HG03139 (cell line): ENCODE results near the gene RALGPS1.

Source experiments
- ATAC-seq: cut with Tn5 transposase; IDR thresholded peaks from one replicate; pipeline ENCODE4 v1.9.1; 2021; ENCODE audit not compliant: unreplicated experiment

The RALGPS1 gene

DNA sequence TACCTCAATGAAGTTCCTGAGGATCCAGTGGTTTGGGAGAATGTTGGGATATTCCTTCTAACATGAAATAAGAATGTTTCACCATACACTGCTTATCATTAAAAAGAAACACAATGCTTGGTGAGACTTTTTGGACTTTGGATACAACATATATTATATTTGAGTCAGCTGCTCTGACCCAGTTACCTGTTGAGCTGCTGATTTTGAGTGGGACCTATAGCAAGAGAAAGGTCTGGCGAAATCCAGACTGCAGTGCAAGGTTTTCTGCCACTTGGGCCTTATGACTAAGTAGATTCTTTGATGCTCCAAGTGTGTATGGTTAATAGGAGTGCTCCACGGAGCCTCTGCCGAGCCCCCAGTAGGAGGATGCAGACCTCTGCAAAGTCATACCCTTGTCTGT, 10.0 kb upstream of the RALGPS1 start:
- ATAC-seq, result no peak

DNA sequence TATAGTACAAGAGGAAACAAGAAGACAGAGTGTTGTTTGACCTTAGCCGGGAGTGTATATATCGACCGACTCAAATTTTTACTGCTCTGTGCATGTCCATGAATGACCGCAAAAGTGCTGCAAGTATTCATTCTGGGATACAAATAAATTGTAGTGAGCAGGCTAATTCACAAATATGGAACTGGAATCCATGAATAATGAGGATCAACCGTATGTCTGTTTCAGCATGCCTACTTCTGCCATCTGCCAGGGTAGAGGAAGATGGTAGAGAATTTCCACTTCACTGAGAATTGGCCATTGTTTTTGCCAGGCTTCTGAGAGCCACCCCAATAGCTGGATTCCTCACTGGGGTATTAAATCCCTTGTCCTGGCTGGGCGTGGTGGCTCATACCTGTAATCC, 8.5 kb upstream of the RALGPS1 start:
- ATAC-seq, result no peak

DNA sequence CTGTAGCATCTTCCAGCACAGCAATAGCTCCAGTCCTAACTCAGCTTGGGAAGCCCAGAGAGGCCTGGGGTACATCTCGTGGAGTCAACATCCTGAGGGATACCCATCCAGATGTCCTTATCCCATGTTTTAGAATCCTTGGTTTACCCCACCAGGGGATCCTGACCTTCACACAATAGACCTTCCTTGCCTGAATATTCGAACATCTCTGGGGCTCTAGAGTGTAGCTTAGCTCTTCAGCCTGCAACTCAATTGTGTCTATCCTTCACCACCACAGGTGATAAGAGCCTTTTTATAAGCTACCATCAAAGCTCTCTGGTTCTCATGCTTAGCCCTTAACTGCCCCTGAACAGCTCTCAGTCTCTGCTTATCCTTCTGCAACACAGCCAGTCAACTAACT, 7.5 kb upstream of the RALGPS1 start:
- no peak for ATAC-seq

DNA sequence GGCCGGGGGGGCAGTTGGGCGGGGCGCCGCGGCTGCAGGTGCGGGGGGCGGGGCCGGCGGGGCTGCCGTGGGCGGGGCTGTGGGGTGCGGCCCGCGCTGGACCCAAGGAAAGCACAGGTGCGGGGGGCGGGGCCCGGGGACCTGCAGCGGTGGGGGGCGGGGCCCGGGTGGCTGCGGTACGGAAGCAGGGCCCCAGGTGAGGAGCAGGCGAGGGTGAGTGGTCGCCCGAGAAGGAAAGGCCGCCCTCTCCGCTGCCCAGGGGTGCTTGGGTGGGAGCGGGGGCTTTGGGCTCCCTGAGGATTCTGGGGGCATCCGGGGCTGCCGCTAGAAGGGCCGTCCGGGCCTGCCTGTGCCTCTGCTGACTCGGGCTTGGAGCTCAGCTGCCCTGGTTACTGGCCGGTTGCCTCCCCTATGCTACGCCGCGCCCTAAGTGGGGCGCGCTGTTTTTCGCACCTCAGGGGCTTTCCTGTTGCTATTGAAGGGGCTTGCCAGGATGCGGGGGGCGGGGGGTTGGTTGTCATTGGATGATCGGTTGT, 767 bp downstream of the RALGPS1 start:
- ATAC-seq, result no peak

DNA sequence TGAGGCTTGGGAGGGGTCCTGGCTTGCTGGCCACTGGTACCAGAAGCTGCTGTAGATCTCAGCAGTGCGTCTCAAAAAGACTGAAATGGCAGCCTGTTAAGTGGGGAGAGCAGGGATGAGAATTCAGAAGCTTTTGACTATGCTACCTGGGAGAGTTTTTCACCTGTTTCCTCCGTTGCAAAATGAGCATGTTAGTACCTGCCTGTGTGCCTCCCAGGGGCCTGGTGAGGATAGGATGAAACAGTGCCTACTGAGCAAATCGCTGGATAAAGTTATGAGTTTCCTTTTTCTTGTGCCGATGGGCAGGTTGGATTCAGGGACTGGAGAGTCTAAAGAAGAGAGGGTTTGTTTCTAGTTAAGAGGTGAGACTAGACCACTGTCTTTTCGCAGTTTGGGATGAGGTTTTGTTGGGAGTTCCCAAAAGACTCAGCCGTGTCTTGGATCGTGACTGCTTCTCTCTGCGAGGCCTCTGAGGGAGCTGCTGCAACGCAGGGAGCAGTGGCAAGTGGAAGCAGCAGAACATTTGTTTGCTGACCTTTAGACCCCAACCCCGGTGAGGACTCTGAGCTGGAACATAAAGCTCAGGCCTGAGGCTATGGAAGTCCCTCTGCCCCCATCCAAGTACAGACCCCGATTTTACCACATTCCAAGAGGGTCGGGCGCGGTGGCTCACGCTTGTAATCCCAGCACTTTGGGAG, 1.4 kb downstream of the RALGPS1 start:
- ATAC-seq, result no peak

DNA sequence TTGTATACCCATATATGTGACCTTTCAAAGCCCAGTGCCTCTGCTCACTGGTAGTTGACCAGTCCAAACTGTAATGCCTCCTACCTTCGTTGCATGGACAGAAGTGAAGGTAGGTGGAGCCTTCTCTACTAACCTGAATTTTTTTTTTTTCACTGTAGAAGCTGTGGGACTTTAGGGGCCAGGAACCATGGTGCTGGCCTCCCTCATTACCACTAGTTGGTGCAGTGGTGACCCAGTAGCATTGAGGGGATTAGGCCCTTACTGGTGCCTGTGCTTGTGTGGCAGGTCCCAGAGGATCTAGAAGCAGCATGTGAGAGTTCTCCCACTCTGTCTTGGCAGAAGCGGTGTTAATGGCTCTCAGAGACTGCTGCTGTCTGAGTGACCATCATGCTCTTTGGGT, 2.3 kb downstream of the RALGPS1 start:
- ATAC-seq, result no peak

DNA sequence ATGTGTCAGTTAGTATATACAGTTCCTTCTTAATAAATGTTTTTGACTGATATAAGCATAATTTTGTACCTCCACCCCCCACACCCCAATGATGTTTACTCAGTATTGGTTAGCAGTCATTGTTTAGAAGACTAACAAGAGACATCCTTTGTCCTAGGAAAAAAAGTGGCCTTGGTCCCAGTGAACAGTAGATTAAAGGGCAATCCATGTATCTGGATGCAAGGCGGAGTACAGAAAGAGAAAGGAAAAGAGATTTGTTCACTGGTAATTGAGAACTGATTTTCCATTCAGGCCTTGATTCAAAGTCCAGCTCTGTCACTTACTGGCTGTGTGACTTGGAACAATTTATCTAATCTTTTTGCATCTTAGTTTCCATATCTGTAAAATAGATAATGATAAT, 4.6 kb downstream of the RALGPS1 start:
- no peak for ATAC-seq

DNA sequence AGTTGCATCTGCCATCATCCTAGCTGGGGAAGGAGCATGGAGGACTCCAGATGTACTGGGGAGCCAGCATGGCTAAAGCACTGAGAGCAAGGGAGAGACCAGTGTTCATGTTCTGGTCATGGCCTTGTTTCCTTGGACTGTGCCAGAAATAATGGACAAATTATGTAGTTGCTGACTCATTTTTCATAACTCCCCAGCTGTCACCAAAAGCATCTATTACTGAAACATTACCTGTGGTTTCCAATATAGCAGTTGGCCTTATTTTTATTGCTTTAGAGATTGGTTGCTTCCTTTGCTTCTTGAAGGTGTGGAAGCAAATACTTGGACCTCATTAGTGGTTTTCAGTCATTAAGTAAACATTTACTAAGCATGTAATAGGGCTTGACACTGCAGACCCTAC, 11.3 kb downstream of the RALGPS1 start:
- ATAC-seq, result no peak

DNA sequence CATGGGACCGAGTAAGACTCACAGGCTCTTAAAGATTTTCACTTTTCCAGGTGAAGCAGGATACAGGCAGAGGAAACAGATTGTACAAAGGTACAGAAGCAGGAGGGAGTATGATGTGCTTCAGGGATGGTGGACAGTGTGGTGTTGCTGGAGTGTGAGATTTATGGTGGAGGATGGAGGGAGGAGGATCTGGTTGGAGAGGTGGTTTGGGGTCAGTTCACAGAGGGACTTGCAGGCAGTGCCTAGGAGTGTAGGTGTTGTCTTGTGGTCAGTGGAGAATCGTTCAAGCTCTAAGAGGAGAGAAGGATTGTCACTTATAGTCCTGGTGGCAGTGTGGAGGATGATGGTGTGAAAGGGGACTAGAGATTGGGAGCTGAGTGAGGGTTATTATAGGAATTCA, 11.8 kb downstream of the RALGPS1 start:
- no peak for ATAC-seq

DNA sequence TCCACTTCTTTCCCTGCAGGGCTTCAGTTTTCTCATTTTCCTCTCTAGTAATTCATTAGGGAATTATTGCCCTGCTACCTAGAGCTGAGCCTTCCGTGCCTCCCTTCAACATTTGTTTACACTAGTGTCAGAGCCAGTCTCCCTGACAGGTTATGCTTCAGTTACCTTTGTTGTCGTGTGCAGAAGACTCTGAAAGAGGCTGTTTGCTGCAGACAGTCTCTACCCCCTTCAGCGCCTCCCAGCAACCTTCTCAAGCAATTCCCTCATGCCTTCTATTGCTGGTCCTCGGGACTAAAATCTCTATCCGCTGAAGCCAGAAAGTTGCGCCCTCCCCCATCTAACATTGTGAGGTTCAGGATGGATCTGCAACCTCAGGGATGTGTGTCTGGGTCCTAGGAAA, 12.8 kb downstream of the RALGPS1 start:
- ATAC-seq, result no peak

DNA sequence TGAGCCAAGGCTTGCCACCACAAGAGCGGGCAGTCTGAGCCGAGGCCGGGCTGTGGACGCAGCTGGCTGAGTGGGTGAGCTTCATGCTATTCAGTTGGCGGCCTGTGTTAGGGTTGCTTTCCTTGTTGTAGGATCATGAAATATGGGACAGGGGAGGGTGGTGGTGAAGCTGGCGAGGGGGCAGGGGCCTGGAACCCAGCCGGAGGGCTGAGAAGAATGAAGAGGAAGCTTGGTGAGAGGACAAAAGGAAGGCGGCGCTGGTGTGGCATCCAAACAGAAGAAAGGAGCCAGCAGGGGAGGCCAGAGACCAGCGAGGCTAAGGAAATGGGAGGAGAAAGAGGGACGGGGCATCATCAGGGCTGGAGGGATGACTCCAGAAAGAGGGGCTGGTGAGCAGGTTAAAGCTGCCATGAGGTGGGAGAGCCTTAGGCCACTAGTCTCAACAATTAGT, 18.3 kb downstream of the RALGPS1 start:
- ATAC-seq, result no peak

DNA sequence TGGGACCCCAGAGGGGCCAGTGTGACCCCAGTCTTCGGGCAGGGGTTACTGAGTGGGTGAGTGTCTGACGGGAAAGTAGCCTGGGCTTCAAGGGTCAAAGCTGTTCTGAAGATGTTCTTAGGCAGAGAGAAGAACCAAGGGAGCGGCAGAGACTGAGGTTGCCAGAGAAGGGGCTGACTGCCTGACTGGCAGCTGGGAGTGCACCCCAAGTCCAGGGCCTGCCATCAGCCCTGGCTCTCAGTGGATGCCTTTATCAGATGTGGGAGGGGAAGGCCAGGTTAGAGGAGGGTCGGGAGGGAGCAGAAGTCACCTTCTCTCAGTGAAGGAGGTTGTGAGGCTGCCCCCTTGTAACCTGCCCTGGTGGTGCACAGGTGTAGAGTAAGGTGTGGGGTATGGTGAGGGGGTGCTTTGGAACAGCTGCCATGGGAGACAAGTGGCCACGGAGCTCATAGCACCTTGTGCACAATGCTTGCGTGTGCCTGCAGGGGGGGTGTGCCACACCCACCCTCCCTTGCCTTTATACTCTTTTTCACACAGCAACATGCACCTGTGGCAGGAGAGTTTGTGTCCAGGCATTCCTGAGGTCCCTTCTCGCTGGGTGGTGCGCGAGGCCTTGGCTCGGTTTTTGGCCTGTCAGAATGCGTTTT, 18.9 kb downstream of the RALGPS1 start:
- no peak for ATAC-seq

DNA sequence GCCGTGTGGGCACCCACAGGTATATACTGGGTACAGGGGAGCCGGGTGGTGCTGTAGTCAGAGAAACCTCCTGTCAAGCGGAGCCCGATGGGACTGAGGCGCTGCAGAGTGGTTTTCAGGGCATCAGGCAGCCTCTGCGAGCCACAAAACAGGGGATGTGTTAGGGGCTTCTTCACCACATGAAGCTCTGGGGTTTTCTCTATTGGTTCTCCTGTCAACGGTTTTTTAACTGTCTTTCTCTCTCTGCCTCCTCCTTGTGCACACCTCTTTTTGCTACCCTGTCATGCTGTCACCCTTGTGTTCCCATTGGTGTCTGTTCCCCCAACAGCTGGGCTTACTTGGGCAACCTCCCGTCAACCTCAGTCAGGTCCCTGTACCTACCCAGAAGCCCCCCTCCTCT, 19.9 kb downstream of the RALGPS1 start:
- ATAC-seq, result no peak

DNA sequence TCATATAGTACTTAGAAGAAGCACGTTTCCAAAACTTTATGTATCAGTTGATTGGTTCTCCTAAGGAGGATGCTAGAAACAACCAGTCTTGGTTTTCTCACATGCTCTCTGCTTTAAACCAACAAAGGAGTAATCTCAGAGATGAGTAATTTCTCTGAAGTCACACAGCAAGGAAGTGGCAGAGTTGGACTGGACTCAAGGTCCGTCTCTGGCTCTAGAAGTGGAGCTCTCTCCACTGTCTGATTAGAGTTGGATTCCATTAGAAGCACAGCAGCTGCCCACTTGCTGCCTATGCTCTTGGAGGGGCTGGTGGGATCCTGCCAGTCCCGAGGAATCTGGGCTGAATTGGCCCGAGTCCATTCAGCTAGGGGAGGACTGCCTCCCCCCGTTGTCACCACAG, 21.0 kb downstream of the RALGPS1 start:
- ATAC-seq, result no peak

DNA sequence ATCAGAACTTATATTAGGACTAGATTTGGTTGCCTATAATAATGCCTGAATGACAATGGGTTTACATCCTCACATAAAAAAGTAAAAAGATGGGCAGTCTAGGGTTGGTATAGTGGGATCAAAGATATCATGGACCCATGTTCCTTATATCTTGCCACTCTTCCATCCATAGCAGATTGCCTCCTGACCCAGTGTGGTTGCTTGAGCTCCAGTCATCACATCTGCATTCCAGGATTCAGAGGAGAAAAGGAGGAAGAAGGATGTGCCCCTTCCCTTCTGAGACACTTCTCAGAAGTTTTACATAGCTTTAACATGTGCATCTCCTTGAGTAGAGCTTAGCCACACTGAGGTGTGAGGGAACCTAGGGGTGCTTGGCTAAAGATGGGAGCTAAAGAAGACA, 22.9 kb downstream of the RALGPS1 start:
- no peak for ATAC-seq

DNA sequence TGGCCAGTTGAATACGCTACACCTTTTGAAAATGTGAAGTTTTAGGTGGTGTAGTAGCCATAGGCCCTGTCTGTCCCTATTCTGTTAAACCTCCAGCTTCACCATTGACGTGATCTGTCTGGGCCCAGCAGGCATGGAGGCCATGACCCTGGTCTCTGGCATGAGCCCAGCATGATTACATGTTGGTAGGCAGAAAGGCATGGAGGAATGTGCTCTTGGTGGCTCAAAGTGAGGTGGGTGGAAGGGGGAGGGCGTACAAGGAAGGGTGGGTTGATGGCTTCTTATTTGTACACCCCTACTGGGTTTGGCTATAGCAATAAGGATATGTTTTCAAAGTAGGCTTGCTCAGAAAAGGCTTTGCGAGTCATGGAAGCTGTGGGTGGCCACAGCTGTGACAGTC, 23.7 kb downstream of the RALGPS1 start:
- ATAC-seq, result no peak

DNA sequence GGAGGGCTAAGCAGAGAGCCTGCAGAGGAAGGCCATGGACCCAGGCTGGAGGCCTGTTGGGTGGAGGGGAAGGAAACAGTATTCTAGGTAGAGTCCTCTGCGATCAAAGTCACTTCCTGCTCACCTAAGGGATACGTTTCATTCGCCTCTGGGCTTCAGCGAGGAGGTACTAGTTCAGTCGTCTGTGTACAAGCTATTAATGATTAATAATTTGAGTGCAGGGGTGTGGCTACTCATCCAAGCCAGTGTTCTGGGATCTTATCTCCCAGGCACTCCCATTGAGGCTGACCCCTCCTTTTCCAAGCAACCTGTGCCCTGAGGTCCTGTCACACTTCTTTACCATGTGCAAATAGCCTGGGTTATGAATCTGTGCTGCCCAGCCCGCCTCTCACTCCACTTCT, 25.2 kb downstream of the RALGPS1 start:
- ATAC-seq, result no peak

DNA sequence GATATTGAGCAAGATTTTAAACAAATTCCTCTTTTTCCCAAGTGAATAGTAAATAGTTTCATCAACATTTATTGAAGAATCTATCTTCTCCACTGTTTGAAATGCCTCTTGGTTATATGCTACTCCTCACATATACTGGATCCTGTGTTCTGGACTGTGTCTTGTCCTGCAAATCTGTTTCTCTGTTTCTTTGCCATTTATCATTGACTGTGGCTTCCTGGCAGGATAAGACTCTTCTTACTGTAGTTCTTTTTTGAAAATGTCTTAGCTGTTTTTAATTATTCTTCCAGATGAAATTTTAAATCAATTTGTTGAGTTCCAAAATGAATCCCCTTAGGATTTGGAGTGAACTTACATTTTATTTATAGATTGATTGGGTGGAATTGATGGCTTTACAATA, 27.8 kb downstream of the RALGPS1 start:
- no peak for ATAC-seq

DNA sequence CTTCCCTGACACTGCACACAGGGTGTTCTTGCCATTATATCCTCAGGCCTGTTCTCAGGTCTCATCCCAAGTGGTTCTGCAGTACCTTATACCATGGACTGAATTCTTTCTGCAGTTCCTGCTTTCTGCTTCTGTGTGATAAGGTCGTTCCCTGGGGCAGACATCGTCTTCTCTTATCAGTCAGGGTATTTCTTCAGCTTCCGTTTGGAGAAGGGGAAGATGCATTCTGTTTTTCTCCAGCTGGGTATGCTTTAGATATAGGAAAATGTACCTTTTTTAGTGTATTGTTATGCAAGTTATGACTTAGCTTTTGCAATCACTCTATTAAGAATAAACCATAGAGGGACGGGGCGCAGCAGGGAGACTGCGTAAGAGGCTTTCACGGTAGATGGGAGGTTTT, 31.1 kb downstream of the RALGPS1 start:
- no peak for ATAC-seq

DNA sequence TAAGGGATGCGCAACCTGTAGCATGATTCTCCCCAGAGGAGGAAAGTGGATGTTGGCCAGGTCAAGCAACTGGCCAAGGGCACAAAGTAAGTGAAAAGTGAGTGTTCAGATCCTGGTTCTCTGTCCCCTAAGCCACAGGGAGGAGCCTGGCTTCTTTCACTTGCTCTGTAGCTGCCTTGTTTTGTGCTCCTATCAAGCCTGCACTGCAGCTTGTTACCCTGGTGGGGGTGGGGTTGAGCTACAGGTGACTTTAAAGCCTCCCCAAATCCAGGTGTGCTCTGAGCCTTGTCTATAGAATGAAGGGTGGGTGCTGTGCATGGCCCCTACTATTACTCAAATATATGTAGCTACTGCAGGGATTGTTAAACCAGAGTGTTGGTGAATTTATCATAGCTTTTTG, 32.9 kb downstream of the RALGPS1 start:
- ATAC-seq, result no peak

DNA sequence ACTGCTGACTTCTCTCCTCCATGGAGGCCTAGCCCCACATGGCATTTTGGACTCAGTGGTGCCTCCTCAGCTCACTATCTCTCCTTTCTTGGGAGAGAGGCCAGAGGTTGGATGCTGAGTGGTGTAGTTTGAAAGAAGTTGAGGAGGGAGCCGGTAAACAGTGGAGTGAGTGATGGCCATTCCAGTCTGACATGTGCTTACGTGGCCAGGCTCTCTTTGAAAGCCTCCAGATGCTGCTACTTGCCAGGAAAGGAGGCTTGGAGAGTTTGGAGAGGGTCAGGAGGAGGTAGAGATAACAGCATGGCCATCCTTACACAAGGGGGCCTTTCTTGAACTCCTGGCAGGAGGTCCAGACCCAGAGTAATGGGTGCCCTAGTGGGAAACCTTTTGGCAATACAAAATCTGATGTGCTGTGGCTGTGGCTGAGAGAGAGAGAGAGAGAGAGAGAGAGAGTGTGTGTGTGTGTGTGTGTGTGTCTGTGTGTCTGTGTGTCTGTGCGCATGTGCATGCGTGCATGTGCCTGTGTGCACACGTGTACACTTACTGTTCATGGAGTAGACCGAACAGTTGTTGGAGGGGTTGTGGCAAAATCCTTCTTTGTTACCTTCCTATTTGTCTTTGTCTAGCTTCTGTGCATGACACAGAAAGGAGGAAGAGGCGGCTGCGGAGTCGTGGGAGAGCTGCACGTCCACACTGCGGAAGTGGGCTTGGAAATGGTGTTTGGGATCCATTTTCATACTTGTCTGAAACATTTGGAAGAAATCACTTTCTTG, 37.8 kb downstream of the RALGPS1 start:
- ATAC-seq, result no peak
